PC-3 (cell line): Measurements from ENCODE around the gene GRID2IP.

Experiments
- EZH2 ChIP-seq: fragments of 300-600 bp; sonication (generic); IDR thresholded peaks from one replicate; pipeline ENCODE4 v1.6.1; 2017; ENCODE audit warnings: antibody characterized with exemption, mild to moderate bottlenecking, low read length; ENCODE audit not compliant: unreplicated experiment
- EZH2phosphoT487 ChIP-seq: fragments of 300-600 bp; sonication (generic); IDR thresholded peaks from 2 replicates; pipeline ENCODE4 v1.6.1; 2018; ENCODE audit warnings: mild to moderate bottlenecking, antibody characterized with exemption, low read length, borderline replicate concordance
- TF ChIP-seq, protein P1 (sequence below): fragments of 300-600 bp; sonication (generic); conservative IDR thresholded peaks from 2 replicates; pipeline ENCODE4 v1.5.1; 2017; ENCODE audit warnings: antibody characterized with exemption, low read depth, mild to moderate bottlenecking, low read length

- no peak for TF ChIP-seq EZH2
- TF ChIP-seq, protein P1, sequence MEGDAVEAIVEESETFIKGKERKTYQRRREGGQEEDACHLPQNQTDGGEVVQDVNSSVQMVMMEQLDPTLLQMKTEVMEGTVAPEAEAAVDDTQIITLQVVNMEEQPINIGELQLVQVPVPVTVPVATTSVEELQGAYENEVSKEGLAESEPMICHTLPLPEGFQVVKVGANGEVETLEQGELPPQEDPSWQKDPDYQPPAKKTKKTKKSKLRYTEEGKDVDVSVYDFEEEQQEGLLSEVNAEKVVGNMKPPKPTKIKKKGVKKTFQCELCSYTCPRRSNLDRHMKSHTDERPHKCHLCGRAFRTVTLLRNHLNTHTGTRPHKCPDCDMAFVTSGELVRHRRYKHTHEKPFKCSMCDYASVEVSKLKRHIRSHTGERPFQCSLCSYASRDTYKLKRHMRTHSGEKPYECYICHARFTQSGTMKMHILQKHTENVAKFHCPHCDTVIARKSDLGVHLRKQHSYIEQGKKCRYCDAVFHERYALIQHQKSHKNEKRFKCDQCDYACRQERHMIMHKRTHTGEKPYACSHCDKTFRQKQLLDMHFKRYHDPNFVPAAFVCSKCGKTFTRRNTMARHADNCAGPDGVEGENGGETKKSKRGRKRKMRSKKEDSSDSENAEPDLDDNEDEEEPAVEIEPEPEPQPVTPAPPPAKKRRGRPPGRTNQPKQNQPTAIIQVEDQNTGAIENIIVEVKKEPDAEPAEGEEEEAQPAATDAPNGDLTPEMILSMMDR, result no peak
- no peak for TF ChIP-seq EZH2phosphoT487
These were observed 39.4 kb upstream of the GRID2IP start for GRCh38 chr7:6590645-6591110.
